ENCODE measurements around the gene NDUFAF7.

DNA sequence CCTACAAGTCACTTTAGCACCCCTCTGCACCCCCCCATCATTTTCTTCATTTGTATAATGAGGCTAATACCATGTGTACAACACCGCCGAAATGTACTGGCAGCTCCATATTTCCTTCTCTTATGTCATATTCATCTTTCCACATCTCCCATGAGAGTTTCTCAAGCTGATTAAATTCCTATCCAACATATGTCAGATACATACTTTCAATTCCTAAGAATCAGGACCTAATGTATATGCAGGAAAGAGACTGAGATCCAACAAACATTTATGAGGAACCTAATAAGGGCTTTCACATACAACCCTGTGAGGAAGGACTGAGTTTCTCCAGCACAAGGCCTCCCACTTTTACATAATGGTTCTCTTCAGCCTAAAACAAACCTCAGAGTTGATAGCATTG lies 51.3 kb downstream of the NDUFAF7 start:
- TF ChIP-seq, protein P1, sequence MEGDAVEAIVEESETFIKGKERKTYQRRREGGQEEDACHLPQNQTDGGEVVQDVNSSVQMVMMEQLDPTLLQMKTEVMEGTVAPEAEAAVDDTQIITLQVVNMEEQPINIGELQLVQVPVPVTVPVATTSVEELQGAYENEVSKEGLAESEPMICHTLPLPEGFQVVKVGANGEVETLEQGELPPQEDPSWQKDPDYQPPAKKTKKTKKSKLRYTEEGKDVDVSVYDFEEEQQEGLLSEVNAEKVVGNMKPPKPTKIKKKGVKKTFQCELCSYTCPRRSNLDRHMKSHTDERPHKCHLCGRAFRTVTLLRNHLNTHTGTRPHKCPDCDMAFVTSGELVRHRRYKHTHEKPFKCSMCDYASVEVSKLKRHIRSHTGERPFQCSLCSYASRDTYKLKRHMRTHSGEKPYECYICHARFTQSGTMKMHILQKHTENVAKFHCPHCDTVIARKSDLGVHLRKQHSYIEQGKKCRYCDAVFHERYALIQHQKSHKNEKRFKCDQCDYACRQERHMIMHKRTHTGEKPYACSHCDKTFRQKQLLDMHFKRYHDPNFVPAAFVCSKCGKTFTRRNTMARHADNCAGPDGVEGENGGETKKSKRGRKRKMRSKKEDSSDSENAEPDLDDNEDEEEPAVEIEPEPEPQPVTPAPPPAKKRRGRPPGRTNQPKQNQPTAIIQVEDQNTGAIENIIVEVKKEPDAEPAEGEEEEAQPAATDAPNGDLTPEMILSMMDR (tag by site-specific recombination; IDR thresholded peaks at IDR 0.05), result no peak
- no peak for TF ChIP-seq ZNF350 (tag by site-specific recombination; IDR thresholded peaks at IDR 0.05)
- no peak for TF ChIP-seq ZNF48 (tag by site-specific recombination; IDR thresholded peaks at IDR 0.05)
- TF ChIP-seq, protein P2, sequence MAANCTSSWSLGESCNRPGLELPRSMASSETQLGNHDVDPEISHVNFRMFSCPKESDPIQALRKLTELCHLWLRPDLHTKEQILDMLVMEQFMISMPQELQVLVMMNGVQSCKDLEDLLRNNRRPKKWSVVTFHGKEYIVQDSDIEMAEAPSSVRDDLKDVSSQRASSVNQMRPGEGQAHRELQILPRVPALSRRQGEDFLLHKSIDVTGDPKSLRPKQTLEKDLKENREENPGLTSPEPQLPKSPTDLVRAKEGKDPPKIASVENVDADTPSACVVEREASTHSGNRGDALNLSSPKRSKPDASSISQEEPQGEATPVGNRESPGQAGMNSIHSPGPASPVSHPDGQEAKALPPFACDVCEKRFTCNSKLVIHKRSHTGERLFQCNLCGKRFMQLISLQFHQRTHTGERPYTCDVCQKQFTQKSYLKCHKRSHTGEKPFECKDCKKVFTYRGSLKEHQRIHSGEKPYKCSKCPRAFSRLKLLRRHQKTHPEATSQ (tag by site-specific recombination; IDR thresholded peaks at IDR 0.05), result no peak
- no peak for TF ChIP-seq BCL11A (tag by site-specific recombination; IDR thresholded peaks at IDR 0.05; ENCODE audit: low read depth)
- no peak for TF ChIP-seq ZNF530 (tag by site-specific recombination; IDR thresholded peaks at IDR 0.05; ENCODE audit: low read depth)
- TF ChIP-seq, protein P3, sequence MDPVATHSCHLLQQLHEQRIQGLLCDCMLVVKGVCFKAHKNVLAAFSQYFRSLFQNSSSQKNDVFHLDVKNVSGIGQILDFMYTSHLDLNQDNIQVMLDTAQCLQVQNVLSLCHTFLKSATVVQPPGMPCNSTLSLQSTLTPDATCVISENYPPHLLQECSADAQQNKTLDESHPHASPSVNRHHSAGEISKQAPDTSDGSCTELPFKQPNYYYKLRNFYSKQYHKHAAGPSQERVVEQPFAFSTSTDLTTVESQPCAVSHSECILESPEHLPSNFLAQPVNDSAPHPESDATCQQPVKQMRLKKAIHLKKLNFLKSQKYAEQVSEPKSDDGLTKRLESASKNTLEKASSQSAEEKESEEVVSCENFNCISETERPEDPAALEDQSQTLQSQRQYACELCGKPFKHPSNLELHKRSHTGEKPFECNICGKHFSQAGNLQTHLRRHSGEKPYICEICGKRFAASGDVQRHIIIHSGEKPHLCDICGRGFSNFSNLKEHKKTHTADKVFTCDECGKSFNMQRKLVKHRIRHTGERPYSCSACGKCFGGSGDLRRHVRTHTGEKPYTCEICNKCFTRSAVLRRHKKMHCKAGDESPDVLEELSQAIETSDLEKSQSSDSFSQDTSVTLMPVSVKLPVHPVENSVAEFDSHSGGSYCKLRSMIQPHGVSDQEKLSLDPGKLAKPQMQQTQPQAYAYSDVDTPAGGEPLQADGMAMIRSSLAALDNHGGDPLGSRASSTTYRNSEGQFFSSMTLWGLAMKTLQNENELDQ (tag by site-specific recombination; IDR thresholded peaks at IDR 0.05; ENCODE audit: low read depth), result no peak
- no peak for TF ChIP-seq ZFP41 (tag by site-specific recombination; IDR thresholded peaks at IDR 0.05; ENCODE audit: borderline replicate concordance)

Data from HEK293 (cell line).